ENCODE results near the gene UBLCP1.

UBLCP1 gene

GRCh38 chr5:159311063-159311462 is 48.0 kb downstream of the UBLCP1 start:
- DNase-seq (ENCODE audit: low read depth in 2 of 2), result no peak

GRCh38 chr5:159313197-159313596 is 50.1 kb downstream of the UBLCP1 start:
- no peak for DNase-seq (ENCODE audit: low read depth in 2 of 2)

- no peak for DNase-seq (ENCODE audit: low read depth in 2 of 2)
Observed at GRCh38 chr5:159316519-159317383, 53.7 kb downstream of the UBLCP1 start.

GRCh38 chr5:159317849-159318248 is 54.8 kb downstream of the UBLCP1 start:
- no peak for DNase-seq (ENCODE audit: low read depth in 2 of 2)

GRCh38 chr5:159318448-159318847 is 55.4 kb downstream of the UBLCP1 start:
- no peak for DNase-seq (ENCODE audit: low read depth in 2 of 2)

- no peak for DNase-seq (ENCODE audit: low read depth in 2 of 2)
Observed at GRCh38 chr5:159319363-159319762, 56.3 kb downstream of the UBLCP1 start.

GRCh38 chr5:159319832-159320231 is 56.7 kb downstream of the UBLCP1 start:
- no peak for DNase-seq (ENCODE audit: low read depth in 2 of 2)

GRCh38 chr5:159322180-159322579 is 59.1 kb downstream of the UBLCP1 start:
- no peak for DNase-seq (ENCODE audit: low read depth in 2 of 2)

GRCh38 chr5:159324102-159324755 is 61.1 kb downstream of the UBLCP1 start:
- no peak for DNase-seq (ENCODE audit: low read depth in 2 of 2)

GRCh38 chr5:159324986-159325385 is 61.9 kb downstream of the UBLCP1 start:
- no peak for DNase-seq (ENCODE audit: low read depth in 2 of 2)

- no peak for DNase-seq (ENCODE audit: low read depth in 2 of 2)
Observed at GRCh38 chr5:159330131-159330800, 67.2 kb downstream of the UBLCP1 start, which contains the start of gene IL12B. IL12B (minus strand) TSS chr5:159330487; CDS start chr5:159326782, 3,705 bp downstream.

- peak; percentile 51 to 53 for DNase-seq (ENCODE audit: low read depth in 2 of 2)
Observed at GRCh38 chr5:159331093-159331973, 68.2 kb downstream of the UBLCP1 start.

GRCh38 chr5:159332800-159333544 is 69.9 kb downstream of the UBLCP1 start:
- no peak for DNase-seq (ENCODE audit: low read depth in 2 of 2)

GRCh38 chr5:159333545-159333925 is 70.4 kb downstream of the UBLCP1 start:
- no peak for DNase-seq (ENCODE audit: low read depth in 2 of 2)
